ENCODE results near the gene TMIGD3. TPM values are rescaled to one million over a fixed set of nuclear protein-coding genes. Genes with fewer than 3 reads are reported as not detected.

TMIGD3 gene
- total and polyA plus RNA-seq, 2 of the 4 experiments (the other 2 are of a cell fraction): under 0.01 to 0.12 TPM

GRCh38 chr1:111463029-111463683, 40.3 kb downstream of the TMIGD3 start:
- peak; percentile 81 for ATAC-seq (ENCODE audit: low read depth)

More at GRCh38 chr1:111463029-111463683, 40.3 kb downstream of the TMIGD3 start:
- Histone ChIP-seq H2BK15ac (ENCODE audit: low read depth, low read length) (no peak overlapping the region), H2BK5ac (ENCODE audit: low read depth, low read length, poor library complexity, severe bottlenecking) (peak overlapping the region; percentile 55), H3K79me1 (ENCODE audit: low read depth in 1 of 2, low read length in 2 of 2) (peaks cover 0 to 4% of the 10 kb centered on the region in 2 experiments; a peak in 1 of 4 replicates), H3K27me3 (ENCODE audit: control insufficient read depth, insufficient read depth, low read length) (no peaks in the 10 kb centered on the region), H3K18ac (ENCODE audit: low read depth, low read length) (no peak overlapping the region), H3K4me2 (ENCODE audit: low read depth, low read length) (peak overlapping the region; percentile 16), H3K9me3 (ENCODE audit: control insufficient read depth, insufficient read depth, low read length) (no peaks in the 10 kb centered on the region), H4K20me1 (ENCODE audit: insufficient read depth, low read length) (peaks cover 9% of the 10 kb centered on the region; the same call in 1 of the 2 replicates), H4K5ac (ENCODE audit: low read depth, low read length) (no peak overlapping the region), H4K91ac (ENCODE audit: insufficient read depth, low read depth, low read length) (no peak overlapping the region), H3K14ac (replicated peaks; ENCODE audit: low read depth, low read length) (peak overlapping the region; percentile 10; the same call in 1 of the 2 replicates), H3K23ac (ENCODE audit: low read depth, low read length) (peak overlapping the region; percentile 4; the same call in 1 of the 2 replicates), H2BK120ac (ENCODE audit: low read depth, low read length) (no peak overlapping the region), H3K9ac (ENCODE audit: low read depth, low read length) (no peak overlapping the region), H3K27ac (ENCODE audit: insufficient read depth, low read length) (peak overlapping the region; percentile 51; the same call in 1 of the 2 replicates), H3K4me1 (ENCODE audit: control insufficient read depth, insufficient read depth, low read length) (no peaks in the 10 kb centered on the region), H3K4me3 (ENCODE audit: insufficient read depth, low read depth, low read length) (no peak overlapping the region), H3K36me3 (ENCODE audit: control insufficient read depth, insufficient read depth, low read length) (peaks cover 22% of the 10 kb centered on the region), H3K4ac (ENCODE audit: low read depth, low read length) (no peak overlapping the region), H2AK5ac (ENCODE audit: low read depth, low read length) (0 out of 2 replicates have a peak overlapping the region, but pooled peaks have one; percentile 29), H2BK20ac (ENCODE audit: low read depth, low read length) (no peak overlapping the region), H4K8ac (ENCODE audit: low read depth in 2 of 2, low read length in 2 of 2) (peak overlapping the region in 1 of 2 experiments; percentile 55; a peak in 2 of 4 replicates), H2AFZ (replicated peaks; ENCODE audit: low read length, poor library complexity) (no peak overlapping the region), H3K56ac (ENCODE audit: extremely low read depth, insufficient read depth, low read length) (no peak overlapping the region), H3K9me1 (ENCODE audit: insufficient read depth, low read length) (peaks cover 9% of the 10 kb centered on the region; the same call in 1 of the 2 replicates), H2AK9ac (replicated peaks; ENCODE audit: low read depth, low read length, poor library complexity) (no peak overlapping the region)
- DNase-seq: peak; percentile 84
- dilution Hi-C loops (cut with HindIII; ENCODE audit: low sequenced_read_pairs, unreplicated experiment): loop anchor here (25.0 kb wide), 1 partner anchor 299 kb away; the partner anchor contains the start of gene DDX20
- in situ Hi-C loops (cut with MboI; ENCODE audit: low sequenced_read_pairs): no loop called here
- TF ChIP-seq MXI1 (IDR thresholded peaks at IDR 0.05; ENCODE audit: borderline replicate concordance, low read depth, low read length) (0 out of 2 replicates have a peak, but pooled peaks have one; percentile 44), ELK1 (IDR thresholded peaks at IDR 0.05; ENCODE audit: borderline replicate concordance, low read depth, low read length) (no peak), NFE2L2 (IDR thresholded peaks at IDR 0.05; ENCODE audit: low read depth, low read length) (no peak), RFX5 (IDR thresholded peaks at IDR 0.05; ENCODE audit: low read depth, low read length) (no peak), FOS (IDR thresholded peaks at IDR 0.05; ENCODE audit: low read depth, low read length) (no peak)
- intact Hi-C loops (cut with micrococcal nuclease): no loop called here
- CTCF ChIA-PET: interaction anchor here (0.6 to 1.4 kb wide), 3 partner anchors 10 to 192 kb away, joined by 3 to 6 read pairs (median 3); no protein-coding TSS in a partner anchor
- 0% methylated on average over 1 of the region's 4 CpGs; no CpG with 5 or more reads in 1 of the 2 experiments for WGBS, 2 experiments (ENCODE audit: extremely low coverage in 2 of 2, insufficient read length in 1 of 2)
- POLR2A ChIA-PET (ENCODE audit: unreplicated experiment): interaction anchor here (0.5 kb wide), 1 partner anchor 198 kb away, joined by 7 read pairs; no protein-coding TSS in a partner anchor
- BruUV-seq (replicated peaks): no TSS peak
